Upper lobe of left lung (tissue), 4 donors: ENCODE results near the gene LILRB2.

Experiments
- CTCF ChIP-seq, 6 experiments: fragments of 450-650 bp in 4 of 6; fragments of 200-600 bp in 2 of 6; sonication (generic) in 2 of 6; IDR thresholded peaks; one replicate each; pipeline ENCODE4 v1.5.1; 2016 to 2019; ENCODE audit warnings: antibody characterized with exemption in 6 of 6
- EP300 ChIP-seq, 4 donors: sonication (generic); formaldehyde crosslinking; IDR thresholded peaks; one replicate each; pipeline ENCODE4 v1.5.1; 2017; ENCODE audit warnings: antibody characterized with exemption in 4 of 4, control low read depth in 2 of 4
- POLR2A ChIP-seq, 4 donors: fragments of 450-650 bp; IDR thresholded peaks; one replicate each; pipeline ENCODE4 v1.5.1; 2016 to 2017; ENCODE audit warnings: antibody characterized with exemption in 4 of 4, mild to moderate bottlenecking in 2 of 4
- POLR2AphosphoS5 ChIP-seq, 2 donors: sonication (generic); formaldehyde crosslinking; IDR thresholded peaks; one replicate each; pipeline ENCODE4 v1.5.1; 2017; ENCODE audit warnings: antibody characterized with exemption in 2 of 2

DNA sequence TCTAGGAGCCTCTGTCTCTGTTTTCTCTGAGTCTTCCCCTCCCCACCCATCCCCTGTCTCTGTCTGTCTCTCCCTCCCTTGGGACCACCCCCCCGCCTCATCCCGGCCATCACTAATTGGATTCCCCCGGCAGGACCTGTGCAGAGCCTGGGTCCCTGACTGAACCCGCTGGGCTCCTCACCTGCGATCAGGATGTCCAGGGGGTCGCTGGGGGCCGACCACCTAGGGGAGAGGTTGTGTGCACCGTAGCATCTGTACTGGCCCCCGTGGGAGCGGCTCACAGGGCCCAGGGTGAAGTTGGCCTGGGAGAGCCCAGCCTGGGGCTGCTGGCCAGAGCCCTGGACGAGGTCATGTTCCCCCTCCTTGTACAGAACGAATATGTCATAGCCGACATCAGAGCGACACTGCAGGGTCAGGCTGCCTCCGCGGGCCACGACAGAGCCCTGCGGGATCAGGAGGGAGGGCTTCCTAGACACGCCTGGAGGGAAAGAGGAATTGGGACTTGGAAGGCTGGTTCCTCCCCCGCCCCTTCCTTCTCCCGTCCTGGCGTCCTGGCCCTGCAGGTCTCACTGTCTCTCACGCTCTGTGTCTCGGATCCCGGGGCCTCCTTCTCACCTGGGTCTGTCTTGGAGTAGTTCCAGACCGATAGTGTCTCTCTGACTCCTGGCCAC is 25.7 kb downstream of the LILRB2 start:
- TF ChIP-seq CTCF (IDR thresholded peaks at IDR 0.05) (no peak), POLR2A (IDR thresholded peaks at IDR 0.05) (no peak), POLR2AphosphoS5 (IDR thresholded peaks at IDR 0.05) (no peak), EP300 (IDR thresholded peaks at IDR 0.05) (no peak)
